Activated B cell treated with CpG ODN at 0.5 μM for 24 hours (primary cell): Measurements from ENCODE around the gene ESAM. TPM values are rescaled to one million over a fixed set of nuclear protein-coding genes. Genes with fewer than 3 reads are reported as not detected.

Experiments
- ATAC-seq: fragments of 200-7000 bp; cut with Tn5 transposase; one replicate; pipeline ENCODE4 v1.10.0; 2021; ENCODE audit warnings: low read depth, mild to moderate bottlenecking, moderate library complexity
- CTCF ChIA-PET: fragments of 350-600 bp; sonication (Branson Sonifier 250); formaldehyde crosslinking; loops from one replicate; lab custom pipeline; 2021; ENCODE audit warnings: antibody characterized with exemption; lab: Charles Lee
- POLR2A ChIA-PET: fragments of 350-600 bp; sonication (Branson Sonifier 250); formaldehyde crosslinking; loops from one replicate; lab custom pipeline; 2021; ENCODE audit warnings: antibody characterized with exemption; lab: Charles Lee
- DNase-seq: peaks from one replicate; pipeline ENCODE4 v3.0.0; 2022
- H3K27ac Mint-ChIP-seq: one replicate; pipeline ENCODE4 v1.8.0; 2020; ENCODE audit warnings: mixed read lengths
- H3K27me3 Mint-ChIP-seq: one replicate; pipeline ENCODE4 v1.8.0; 2021; ENCODE audit warnings: mixed read lengths
- H3K36me3 Mint-ChIP-seq: one replicate; pipeline ENCODE4 v1.8.0; 2021; ENCODE audit warnings: low read depth, mixed read lengths
- H3K4me1 Mint-ChIP-seq: one replicate; pipeline ENCODE4 v1.8.0; 2021; ENCODE audit warnings: mixed read lengths
- H3K4me3 Mint-ChIP-seq: one replicate; pipeline ENCODE4 v1.8.0; 2020; ENCODE audit warnings: mild to moderate bottlenecking, mixed read lengths
- H3K9me3 Mint-ChIP-seq: one replicate; pipeline ENCODE4 v1.8.0; 2020; ENCODE audit warnings: mixed read lengths
- intact Hi-C: fragments of 100-400 bp; cut with micrococcal nuclease; formaldehyde crosslinking; loops from one replicate; pipeline ENCODE4 v1.15.1; 2024
- total RNA-seq: library from RNA; stranded (reverse); gene quantifications from 2 replicates; pipeline ENCODE4 v1.2.3, GENCODE V29; 2022
- TF ChIP-seq, protein P1 (sequence below): fragments of 200-600 bp; IDR thresholded peaks from one replicate; pipeline ENCODE4 v1.8.0; 2022; ENCODE audit warnings: antibody characterized with exemption, mild to moderate bottlenecking

The ESAM gene
- total RNA-seq, 1 donor from 2014 or later, result 2.3 TPM

DNA sequence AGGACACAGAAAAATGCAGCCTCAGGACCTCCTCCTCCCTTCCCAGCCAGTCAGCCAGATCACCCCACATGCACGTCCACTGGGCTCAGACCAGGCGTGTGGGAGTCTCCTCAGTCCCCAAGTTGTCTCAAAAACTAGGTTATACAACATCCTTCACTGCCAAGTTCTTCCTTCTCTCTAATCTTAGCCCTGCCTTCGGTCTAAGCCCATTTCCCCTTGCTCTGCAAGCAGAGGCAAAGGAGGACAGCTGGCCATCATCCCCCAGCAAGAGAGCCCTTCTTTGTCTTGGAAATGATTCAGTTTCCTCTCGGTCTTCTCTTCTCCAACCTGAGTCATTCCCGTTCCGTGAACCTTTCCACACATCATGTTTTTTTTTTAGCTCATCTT, 36.4 kb downstream of the ESAM start:
- TF ChIP-seq, protein P1, sequence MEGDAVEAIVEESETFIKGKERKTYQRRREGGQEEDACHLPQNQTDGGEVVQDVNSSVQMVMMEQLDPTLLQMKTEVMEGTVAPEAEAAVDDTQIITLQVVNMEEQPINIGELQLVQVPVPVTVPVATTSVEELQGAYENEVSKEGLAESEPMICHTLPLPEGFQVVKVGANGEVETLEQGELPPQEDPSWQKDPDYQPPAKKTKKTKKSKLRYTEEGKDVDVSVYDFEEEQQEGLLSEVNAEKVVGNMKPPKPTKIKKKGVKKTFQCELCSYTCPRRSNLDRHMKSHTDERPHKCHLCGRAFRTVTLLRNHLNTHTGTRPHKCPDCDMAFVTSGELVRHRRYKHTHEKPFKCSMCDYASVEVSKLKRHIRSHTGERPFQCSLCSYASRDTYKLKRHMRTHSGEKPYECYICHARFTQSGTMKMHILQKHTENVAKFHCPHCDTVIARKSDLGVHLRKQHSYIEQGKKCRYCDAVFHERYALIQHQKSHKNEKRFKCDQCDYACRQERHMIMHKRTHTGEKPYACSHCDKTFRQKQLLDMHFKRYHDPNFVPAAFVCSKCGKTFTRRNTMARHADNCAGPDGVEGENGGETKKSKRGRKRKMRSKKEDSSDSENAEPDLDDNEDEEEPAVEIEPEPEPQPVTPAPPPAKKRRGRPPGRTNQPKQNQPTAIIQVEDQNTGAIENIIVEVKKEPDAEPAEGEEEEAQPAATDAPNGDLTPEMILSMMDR, result no peak
- DNase-seq (no peak), ATAC-seq (no peak)
- Mint-ChIP-seq H3K27me3 (peaks cover 8% of the 10 kb centered on the region), H3K4me3 (peak overlapping the region; percentile 73), H3K36me3 (no peaks in the 10 kb centered on the region), H3K4me1 (peaks cover 56% of the 10 kb centered on the region), H3K9me3 (no peaks in the 10 kb centered on the region), H3K27ac (no peak overlapping the region)
- ChIA-PET POLR2A (interaction anchor here (1.0 to 2.2 kb wide), 2 partner anchors 21 to 36 kb away, joined by 3 to 16 read pairs; no protein-coding TSS in a partner anchor), CTCF (interaction anchor here (1.3 to 1.4 kb wide), 2 partner anchors 21 to 38 kb away, joined by 3 to 4 read pairs; no protein-coding TSS in a partner anchor)
- intact Hi-C loops, result loop anchor here (1.0 kb wide), 4 partner anchors 15 to 52 kb away; partner anchors contain the start of genes SIAE and SPA17

DNA sequence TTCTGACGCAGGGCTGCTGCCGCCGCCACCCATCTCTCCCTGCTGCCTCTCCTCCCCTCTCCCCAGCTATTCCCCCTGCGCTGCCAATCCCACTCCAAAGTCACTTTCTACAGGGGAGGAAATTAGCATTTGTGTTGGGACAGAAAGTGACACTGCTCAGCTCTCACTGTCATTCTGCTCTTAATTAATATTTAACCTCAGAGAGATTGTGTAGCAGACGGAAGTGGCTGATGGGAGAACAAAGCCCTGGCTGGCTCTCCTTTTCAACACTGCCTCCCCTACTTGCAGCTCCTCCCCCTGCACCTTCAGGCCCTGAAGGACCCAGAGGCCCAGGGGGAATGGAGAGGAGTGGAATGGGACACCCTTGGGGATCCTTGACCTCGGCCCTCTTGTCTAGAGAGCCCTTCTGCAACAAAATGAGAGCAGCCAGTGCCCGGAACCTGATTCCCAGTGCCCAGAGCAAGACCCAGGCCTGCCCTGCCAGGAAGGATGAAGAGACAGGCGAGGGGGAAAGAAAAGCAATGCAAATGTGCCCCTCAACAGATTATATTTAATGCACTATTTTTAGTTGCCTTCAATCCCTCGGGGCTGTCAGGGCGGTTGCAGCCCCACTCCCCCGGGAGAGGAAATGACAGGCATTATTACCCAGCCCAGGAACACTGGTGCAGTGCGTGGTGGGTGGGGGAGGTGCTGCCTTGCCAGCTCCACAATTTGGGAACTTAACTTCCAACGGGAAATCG, 36.9 kb downstream of the ESAM start:
- peaks cover 10% of the 10 kb centered on the region for H3K27me3 Mint-ChIP-seq
- H3K36me3 Mint-ChIP-seq, result no peaks in the 10 kb centered on the region

DNA sequence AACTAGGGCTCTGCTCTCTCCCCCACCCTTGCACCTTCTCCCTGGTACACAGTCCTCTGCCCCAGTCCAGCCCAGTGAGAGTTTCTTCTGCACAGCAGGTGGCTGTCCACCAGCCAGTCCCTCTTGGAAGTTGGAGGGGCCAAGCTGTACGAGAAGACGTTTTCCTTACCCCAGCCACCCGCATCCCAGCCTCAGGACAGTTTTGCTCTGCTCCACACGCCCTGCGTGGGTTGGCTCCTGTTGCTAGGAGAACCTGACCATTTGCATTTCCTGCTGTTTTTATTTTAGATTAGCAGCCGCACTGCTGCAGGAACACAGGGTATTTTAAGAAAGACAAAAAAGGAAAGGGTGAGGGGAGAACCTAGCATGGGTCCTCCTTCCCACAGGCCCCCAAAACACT, 39.9 kb downstream of the ESAM start:
- Mint-ChIP-seq H3K4me1 (peaks cover 65% of the 10 kb centered on the region), H3K36me3 (no peaks in the 10 kb centered on the region), H3K27me3 (peaks cover 34% of the 10 kb centered on the region), H3K27ac (no peak overlapping the region), H3K4me3 (no peak overlapping the region), H3K9me3 (no peaks in the 10 kb centered on the region)
- no peak for DNase-seq
- intact Hi-C loops, result no loop called here
- POLR2A ChIA-PET, result no interaction called here
- ATAC-seq, result no peak
- CTCF ChIA-PET, result no interaction called here
- TF ChIP-seq, protein P1, result no peak

More for the DNA sequence above, 36.9 kb downstream of the ESAM start:
- Mint-ChIP-seq H3K4me1 (peaks cover 56% of the 10 kb centered on the region), H3K9me3 (no peaks in the 10 kb centered on the region), H3K4me3 (peak overlapping the region; percentile 73), H3K27ac (peak overlapping the region; percentile 50)
- DNase-seq (peak; percentile 47), ATAC-seq (peak; percentile 87)
- CTCF ChIA-PET, result interaction anchor here (0.5 to 1.4 kb wide), 4 partner anchors 13 to 61 kb away, joined by 3 to 4 read pairs (median 3); no protein-coding TSS in a partner anchor
- POLR2A ChIA-PET, result interaction anchor here (0.7 to 2.2 kb wide), 4 partner anchors 21 to 52 kb away, joined by 3 to 16 read pairs (median 6); partner anchors contain the start of genes SIAE and SPA17
- intact Hi-C loops, result loop anchor here (1.0 kb wide), 4 partner anchors 15 to 52 kb away; partner anchors contain the start of genes SIAE and SPA17
- TF ChIP-seq, protein P1, result no peak

DNA sequence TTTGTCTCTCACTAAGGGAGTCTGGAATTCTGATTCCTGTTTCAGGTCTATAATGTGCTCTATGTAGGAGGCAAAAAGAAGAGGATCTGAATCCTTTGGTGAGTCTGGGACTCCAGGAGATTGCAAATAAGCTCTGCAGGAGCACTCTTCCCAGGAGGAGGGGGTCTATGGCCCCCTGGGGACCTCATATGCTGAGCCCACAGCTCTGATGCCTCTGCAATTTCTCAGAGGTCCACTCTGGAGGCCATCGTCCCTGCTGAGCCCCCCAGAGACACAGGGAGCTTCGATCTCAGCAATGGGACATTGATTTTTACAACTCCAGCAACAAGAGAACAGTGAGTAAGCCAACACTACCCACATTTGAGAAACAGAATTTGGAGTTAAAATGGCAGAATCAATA, 42.6 kb downstream of the ESAM start:
- no peak overlapping the region for H3K27ac Mint-ChIP-seq

More for the DNA sequence above, 42.6 kb downstream of the ESAM start:
- Mint-ChIP-seq H3K9me3 (no peaks in the 10 kb centered on the region), H3K4me1 (peaks cover 44% of the 10 kb centered on the region), H3K36me3 (no peaks in the 10 kb centered on the region), H3K27me3 (peaks cover 40% of the 10 kb centered on the region), H3K4me3 (no peak overlapping the region)
- POLR2A ChIA-PET, result no interaction called here
- intact Hi-C loops, result no loop called here
- DNase-seq (no peak), ATAC-seq (no peak)
- TF ChIP-seq, protein P1, result no peak
- CTCF ChIA-PET, result interaction anchor here (1.5 kb wide), 1 partner anchor 51 kb away, joined by 3 read pairs; no protein-coding TSS in a partner anchor
